Measurements from ENCODE around the gene TAPBPL. TPM values are rescaled to one million over a fixed set of nuclear protein-coding genes. Genes with fewer than 3 reads are reported as not detected.

TAPBPL gene
- total and polyA plus RNA-seq, 7 donors, result 14.4 to 36.0 (median 26.7) TPM

DNA sequence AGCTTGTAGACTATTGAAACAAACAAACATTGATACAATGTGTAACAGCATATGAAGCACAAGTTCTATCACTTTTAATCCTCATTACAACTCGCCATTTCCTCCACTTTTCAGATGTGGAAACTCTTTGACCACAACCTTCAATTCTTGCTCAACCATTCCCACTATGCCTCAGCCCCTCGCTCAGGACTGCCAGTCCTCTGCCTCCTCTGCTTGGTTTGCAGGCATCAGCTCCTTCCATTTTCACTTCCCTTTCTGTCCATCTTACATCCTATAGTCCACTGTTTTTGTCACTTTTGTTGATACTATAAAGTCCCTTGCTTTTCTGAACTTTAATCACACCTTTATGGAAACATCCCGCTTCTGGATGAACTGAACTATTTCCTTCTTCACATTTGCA lies 35.2 kb upstream of the TAPBPL start:
- intact Hi-C loops (cut with DNase I), result no loop called here
- H3K9me3 ChIP-seq, result no peaks in the 10 kb centered on the region
- no peak for DNase-seq
- TF ChIP-seq, protein P1, sequence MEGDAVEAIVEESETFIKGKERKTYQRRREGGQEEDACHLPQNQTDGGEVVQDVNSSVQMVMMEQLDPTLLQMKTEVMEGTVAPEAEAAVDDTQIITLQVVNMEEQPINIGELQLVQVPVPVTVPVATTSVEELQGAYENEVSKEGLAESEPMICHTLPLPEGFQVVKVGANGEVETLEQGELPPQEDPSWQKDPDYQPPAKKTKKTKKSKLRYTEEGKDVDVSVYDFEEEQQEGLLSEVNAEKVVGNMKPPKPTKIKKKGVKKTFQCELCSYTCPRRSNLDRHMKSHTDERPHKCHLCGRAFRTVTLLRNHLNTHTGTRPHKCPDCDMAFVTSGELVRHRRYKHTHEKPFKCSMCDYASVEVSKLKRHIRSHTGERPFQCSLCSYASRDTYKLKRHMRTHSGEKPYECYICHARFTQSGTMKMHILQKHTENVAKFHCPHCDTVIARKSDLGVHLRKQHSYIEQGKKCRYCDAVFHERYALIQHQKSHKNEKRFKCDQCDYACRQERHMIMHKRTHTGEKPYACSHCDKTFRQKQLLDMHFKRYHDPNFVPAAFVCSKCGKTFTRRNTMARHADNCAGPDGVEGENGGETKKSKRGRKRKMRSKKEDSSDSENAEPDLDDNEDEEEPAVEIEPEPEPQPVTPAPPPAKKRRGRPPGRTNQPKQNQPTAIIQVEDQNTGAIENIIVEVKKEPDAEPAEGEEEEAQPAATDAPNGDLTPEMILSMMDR (IDR thresholded peaks at IDR 0.05), result no peak
- TF ChIP-seq POLR2A (IDR thresholded peaks at IDR 0.05) (no peak), POLR2AphosphoS5 (IDR thresholded peaks at IDR 0.05) (no peak), EP300 (IDR thresholded peaks at IDR 0.05) (no peak)
- peaks cover 0 to 10% (median 0%) of the 10 kb centered on the region in 4 donors for H3K36me3 ChIP-seq
- H3K4me1 ChIP-seq, result peaks cover 0 to 12% (median 11%) of the 10 kb centered on the region in 4 donors
- no peak overlapping the region for H3K27ac ChIP-seq
- WGBS, 2 donors, result 64 to 88% methylated on average over 3 of the region's 3 CpGs
- H3K27me3 ChIP-seq, result no peaks in the 10 kb centered on the region
- H3K4me3 ChIP-seq, result no peak overlapping the region

DNA sequence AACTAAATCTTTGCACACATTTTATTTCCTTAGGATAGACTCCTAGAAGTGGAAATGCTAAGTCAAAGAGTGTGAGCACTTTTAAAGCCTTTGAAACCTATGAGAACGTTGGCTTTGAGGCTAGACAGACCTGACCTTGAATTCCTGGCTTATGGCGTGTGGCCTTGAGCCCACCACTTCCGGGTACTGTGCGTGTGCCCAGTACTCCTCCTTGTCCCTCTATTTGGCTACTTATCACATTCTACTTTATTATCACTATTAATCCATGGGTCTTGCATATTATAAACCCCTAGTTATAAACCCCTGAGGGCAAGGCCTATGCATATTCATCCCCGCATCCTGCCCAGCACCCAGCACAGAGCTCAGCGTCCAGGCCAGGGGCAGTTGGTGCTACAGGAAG lies 33.0 kb upstream of the TAPBPL start:
- Histone ChIP-seq H3K9me3 (no peaks in the 10 kb centered on the region), H3K27ac (peak overlapping the region in 1 of 4 donors; percentile 4), H3K4me3 (no peak overlapping the region), H3K4me1 (peaks cover 0 to 18% (median 15%) of the 10 kb centered on the region in 4 donors), H3K36me3 (peaks cover 0 to 10% (median 0%) of the 10 kb centered on the region in 4 donors), H3K27me3 (no peaks in the 10 kb centered on the region)
- intact Hi-C loops (cut with DNase I), result no loop called here
- no peak for TF ChIP-seq POLR2AphosphoS5 (IDR thresholded peaks at IDR 0.05)
- TF ChIP-seq POLR2A (IDR thresholded peaks at IDR 0.05), result no peak
- TF ChIP-seq, protein P1 (IDR thresholded peaks at IDR 0.05), result no peak
- TF ChIP-seq EP300 (IDR thresholded peaks at IDR 0.05), result no peak
- 81 to 90% methylated on average over 6 of the region's 6 CpGs for WGBS, 2 donors
- no peak for DNase-seq

DNA sequence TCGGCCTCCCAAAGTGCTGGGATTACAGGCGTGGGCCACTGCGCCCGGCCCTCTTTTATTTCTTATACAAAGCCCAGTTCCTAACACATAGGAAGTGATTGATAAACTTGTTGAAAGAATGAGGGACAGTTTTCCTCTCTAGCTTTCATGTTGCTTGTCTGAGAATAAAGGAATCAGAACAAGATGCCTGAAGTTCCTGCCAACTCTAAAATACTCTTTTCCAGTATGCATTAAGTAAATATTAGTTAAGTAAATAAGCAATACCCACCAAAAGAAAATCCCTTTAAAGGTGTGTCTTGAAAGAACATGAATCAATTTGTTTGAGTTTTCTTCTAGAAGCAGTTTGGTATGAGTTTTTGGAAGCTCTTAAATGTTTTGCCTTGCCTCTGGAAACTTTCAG lies 31.5 kb upstream of the TAPBPL start:
- H3K27ac ChIP-seq, result peak overlapping the region; percentile 7 to 62 (median 54)
- DNase-seq, result no peak
- no peaks in the 10 kb centered on the region for H3K9me3 ChIP-seq
- intact Hi-C loops (cut with DNase I), result no loop called here
- peaks cover 0 to 22% (median 19%) of the 10 kb centered on the region in 4 donors for H3K4me1 ChIP-seq
- TF ChIP-seq EP300 (IDR thresholded peaks at IDR 0.05), result no peak
- TF ChIP-seq, protein P1 (IDR thresholded peaks at IDR 0.05), result no peak
- TF ChIP-seq POLR2AphosphoS5 (IDR thresholded peaks at IDR 0.05), result no peak
- no peak for TF ChIP-seq POLR2A (IDR thresholded peaks at IDR 0.05)
- peaks cover 0 to 4% (median 0%) of the 10 kb centered on the region in 4 donors for H3K36me3 ChIP-seq
- WGBS, 2 donors, result 41 to 71% methylated on average over 4 of the region's 4 CpGs
- no peak overlapping the region for H3K4me3 ChIP-seq
- H3K27me3 ChIP-seq, result no peaks in the 10 kb centered on the region

DNA sequence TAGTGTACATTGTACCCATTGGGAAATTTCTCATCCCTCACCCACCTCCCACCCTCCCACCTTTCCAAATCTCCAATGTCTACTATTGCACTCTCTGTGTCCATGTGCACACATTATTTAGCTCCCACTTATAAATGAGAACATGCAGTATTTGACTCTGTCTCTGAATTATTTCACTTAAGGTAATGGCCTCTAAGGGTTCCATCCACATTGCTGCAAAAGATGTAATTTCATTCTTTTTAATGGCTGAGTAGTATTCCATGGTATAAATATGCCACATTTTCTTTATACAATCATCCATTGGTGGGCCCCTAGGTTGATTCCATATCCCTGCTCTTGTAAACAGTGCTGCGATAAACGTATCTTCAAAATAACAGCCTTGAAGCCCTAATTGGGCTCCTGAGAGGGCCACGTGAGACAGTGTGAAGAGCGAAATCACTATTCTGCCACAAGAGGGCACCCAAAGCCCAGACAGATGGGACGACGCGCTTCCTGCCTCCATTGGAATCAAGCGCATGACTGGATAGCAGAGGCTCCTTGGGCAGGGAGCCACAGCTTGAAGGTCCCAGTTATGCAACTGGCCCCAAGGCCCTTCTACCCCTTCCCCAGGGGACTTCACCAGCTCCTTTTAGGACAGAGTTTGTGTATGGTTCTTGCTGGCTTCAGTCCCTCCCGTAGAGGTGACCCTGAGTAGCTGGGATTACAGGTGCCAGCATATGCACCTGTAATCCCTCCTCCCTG lies 28.4 kb upstream of the TAPBPL start:
- 2 to 6% methylated on average over 9 of the region's 9 CpGs for WGBS, 2 donors
- peaks cover 0 to 22% (median 19%) of the 10 kb centered on the region in 4 donors for H3K4me1 ChIP-seq
- peak overlapping the region; percentile 43 to 67 (median 62) for H3K27ac ChIP-seq
- no peaks in the 10 kb centered on the region for H3K9me3 ChIP-seq
- no peak overlapping the region for H3K4me3 ChIP-seq
- DNase-seq, result peak; percentile 96
- no peaks in the 10 kb centered on the region for H3K36me3 ChIP-seq
- no peaks in the 10 kb centered on the region for H3K27me3 ChIP-seq
- TF ChIP-seq, protein P1 (IDR thresholded peaks at IDR 0.05), result peak; percentile 85 to 95 (median 92)
- TF ChIP-seq POLR2AphosphoS5 (IDR thresholded peaks at IDR 0.05) (peak in 3 of 4 donors; percentile 68 to 70 (median 68)), POLR2A (IDR thresholded peaks at IDR 0.05) (no peak), EP300 (IDR thresholded peaks at IDR 0.05) (peak in 1 of 4 donors; percentile 16)
- intact Hi-C loops (cut with DNase I), result loop anchor here (1.0 to 2.0 kb wide), 2 partner anchors 42 to 115 kb away; no protein-coding TSS in a partner anchor

All from sigmoid colon (tissue), 7 donors.